ENCODE data around the gene SIL1.

Gene SIL1

DNA sequence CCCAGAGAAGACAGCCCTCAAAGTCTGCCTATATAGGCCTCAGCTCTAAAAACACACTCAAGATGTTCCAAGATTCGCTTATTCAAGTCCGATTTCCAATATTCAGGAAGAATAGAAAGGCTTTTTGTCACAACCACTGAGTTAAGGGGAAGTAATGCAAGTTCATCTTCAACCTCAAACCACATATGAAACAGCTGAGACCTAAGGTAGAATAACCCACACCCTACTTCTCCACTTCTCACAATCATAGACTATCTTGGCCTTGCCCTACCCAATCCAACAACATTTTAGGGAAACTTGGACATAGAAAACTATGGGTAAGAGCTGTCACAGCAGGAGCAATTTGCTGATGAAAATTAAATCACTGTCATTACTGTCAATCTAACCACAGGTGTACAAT is 171.0 kb downstream of the SIL1 start:
- TF ChIP-seq, protein P1, sequence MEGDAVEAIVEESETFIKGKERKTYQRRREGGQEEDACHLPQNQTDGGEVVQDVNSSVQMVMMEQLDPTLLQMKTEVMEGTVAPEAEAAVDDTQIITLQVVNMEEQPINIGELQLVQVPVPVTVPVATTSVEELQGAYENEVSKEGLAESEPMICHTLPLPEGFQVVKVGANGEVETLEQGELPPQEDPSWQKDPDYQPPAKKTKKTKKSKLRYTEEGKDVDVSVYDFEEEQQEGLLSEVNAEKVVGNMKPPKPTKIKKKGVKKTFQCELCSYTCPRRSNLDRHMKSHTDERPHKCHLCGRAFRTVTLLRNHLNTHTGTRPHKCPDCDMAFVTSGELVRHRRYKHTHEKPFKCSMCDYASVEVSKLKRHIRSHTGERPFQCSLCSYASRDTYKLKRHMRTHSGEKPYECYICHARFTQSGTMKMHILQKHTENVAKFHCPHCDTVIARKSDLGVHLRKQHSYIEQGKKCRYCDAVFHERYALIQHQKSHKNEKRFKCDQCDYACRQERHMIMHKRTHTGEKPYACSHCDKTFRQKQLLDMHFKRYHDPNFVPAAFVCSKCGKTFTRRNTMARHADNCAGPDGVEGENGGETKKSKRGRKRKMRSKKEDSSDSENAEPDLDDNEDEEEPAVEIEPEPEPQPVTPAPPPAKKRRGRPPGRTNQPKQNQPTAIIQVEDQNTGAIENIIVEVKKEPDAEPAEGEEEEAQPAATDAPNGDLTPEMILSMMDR (IDR thresholded peaks at IDR 0.05; ENCODE audit: control extremely low read depth, extremely low read depth, low read depth, missing control alignments) = no peak
- CTCF ChIA-PET = interaction anchor here (0.8 to 3.1 kb wide), 3 partner anchors 12 to 100 kb away, joined by 3 to 8 read pairs (median 4); no protein-coding TSS in a partner anchor
- POLR2A ChIA-PET = no interaction called here
- no peak for DNase-seq (ENCODE audit: extremely low spot score)

DNA sequence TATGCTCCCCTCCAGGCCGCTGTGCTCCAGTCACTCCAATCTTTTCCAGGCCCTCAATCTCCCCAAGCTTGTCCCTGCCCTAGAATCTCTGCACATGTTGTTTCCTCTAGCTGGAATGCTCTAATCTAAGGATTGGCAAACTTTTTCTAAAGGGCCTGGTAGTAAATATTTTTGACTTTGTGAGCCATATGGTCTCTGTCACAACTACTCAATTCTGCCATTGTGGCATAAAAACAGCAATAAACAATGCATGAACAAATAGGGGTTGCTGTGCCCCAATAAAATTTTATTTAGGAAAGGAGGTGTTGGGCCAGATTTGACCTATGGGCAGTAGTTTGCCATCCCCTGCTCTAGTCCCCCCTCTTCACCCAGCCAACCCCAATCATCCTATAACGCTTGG is 172.5 kb downstream of the SIL1 start:
- TF ChIP-seq, protein P1 (IDR thresholded peaks at IDR 0.05; ENCODE audit: control extremely low read depth, extremely low read depth, low read depth, missing control alignments) = no peak
- POLR2A ChIA-PET = no interaction called here
- CTCF ChIA-PET = interaction anchor here (3.1 kb wide), 1 partner anchor 13 kb away, joined by 8 read pairs; no protein-coding TSS in a partner anchor
- no peak for DNase-seq (ENCODE audit: extremely low spot score)

DNA sequence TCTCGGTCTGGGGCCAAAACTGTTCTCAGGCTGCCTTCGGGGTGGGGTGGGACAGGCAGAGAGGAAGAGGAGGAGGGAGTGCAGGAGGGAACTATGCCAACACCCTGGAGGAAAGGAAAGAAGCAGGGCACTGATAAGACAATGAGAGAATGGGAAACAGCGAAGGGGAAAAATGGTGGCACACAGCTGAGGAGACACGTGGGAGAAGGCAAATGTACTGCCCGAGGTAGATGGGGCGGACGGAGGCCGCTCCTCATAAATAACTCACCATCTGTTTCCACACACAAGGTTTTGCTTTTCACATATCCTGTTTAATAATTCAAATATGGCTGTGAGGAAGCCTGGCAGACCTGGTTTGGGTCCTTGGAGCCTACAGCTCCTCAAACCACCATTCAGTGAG is 174.9 kb downstream of the SIL1 start:
- ChIA-PET POLR2A (no interaction called here), CTCF (interaction anchor here (1.1 to 1.7 kb wide), 3 partner anchors 9 to 47 kb away, joined by 3 read pairs; no protein-coding TSS in a partner anchor)
- no peak for DNase-seq (ENCODE audit: extremely low spot score)
- TF ChIP-seq, protein P1 (IDR thresholded peaks at IDR 0.05; ENCODE audit: control extremely low read depth, extremely low read depth, low read depth, missing control alignments) = no peak

DNA sequence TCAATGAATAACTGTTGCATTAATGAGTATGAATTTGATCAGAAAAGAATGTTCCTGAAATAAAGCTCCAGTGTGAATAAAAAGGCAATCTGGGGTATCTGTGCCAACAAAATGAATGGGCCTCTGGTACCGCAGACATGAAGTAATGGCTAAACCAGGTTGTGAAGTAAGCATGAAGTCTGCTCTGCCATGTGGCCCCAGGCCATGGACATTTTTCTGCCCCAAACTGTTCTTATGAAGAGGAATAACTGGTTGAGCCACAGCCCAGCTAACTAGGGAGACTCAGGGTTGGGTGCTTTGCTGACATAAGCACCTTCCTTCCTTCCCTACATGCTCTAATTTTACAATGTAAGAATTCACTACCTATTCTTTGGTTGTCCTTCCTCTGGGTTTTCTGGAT is 175.6 kb downstream of the SIL1 start:
- ChIA-PET CTCF (interaction anchor here (1.3 to 1.7 kb wide), 2 partner anchors 8 to 46 kb away, joined by 3 read pairs; no protein-coding TSS in a partner anchor), POLR2A (no interaction called here)

DNA sequence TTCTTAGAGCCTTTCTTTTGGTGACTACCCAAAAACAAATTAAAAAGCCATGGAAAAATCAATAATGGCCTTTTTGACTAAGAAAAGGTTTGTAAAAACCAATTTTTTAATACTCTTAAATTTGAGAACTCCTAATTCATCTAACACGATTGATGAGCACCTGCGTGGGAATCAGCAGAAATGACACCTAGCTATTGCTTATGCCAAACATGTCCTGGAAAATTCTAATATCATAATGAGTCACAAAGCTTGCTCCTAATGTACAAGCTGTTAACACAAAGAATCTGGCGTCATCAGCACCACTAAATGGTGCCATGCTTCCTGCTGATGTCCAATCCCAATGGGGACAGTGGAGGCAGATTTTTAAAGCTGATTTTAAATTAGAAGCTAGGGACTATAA is 176.8 kb downstream of the SIL1 start:
- POLR2A ChIA-PET = no interaction called here
- CTCF ChIA-PET = no interaction called here
- TF ChIP-seq, protein P1 (IDR thresholded peaks at IDR 0.05; ENCODE audit: control extremely low read depth, extremely low read depth, low read depth, missing control alignments) = no peak
- no peak for DNase-seq (ENCODE audit: extremely low spot score)

More for the DNA sequence above, 175.6 kb downstream of the SIL1 start:
- TF ChIP-seq, protein P1 (IDR thresholded peaks at IDR 0.05; ENCODE audit: control extremely low read depth, extremely low read depth, low read depth, missing control alignments) = no peak
- DNase-seq (ENCODE audit: extremely low spot score) = no peak

DNA sequence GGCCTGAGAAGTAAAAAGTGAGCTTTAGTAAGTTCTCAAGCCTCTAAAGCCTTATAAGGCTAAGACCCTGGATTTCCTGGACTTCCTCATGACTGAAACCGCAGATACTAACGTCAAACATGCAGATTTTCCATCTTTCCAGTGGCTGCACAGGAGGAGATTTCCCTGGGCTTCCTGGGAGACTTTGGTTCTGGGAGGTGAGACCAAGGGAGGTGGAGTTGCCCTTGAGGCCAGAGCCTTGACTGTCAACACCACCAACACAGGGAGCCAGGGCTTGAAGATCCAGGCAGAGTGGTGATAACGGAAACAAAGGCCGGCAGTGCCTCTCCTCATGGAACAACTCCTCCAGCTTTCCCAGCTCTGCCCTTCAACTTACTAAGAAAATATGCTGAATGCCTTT is 178.3 kb downstream of the SIL1 start:
- TF ChIP-seq, protein P1 (IDR thresholded peaks at IDR 0.05; ENCODE audit: control extremely low read depth, extremely low read depth, low read depth, missing control alignments) = no peak
- ChIA-PET CTCF (interaction anchor here (0.8 kb wide), 1 partner anchor 46 kb away, joined by 3 read pairs; no protein-coding TSS in a partner anchor), POLR2A (no interaction called here)
- no peak for DNase-seq (ENCODE audit: extremely low spot score)
